HL-60 (cell line): ENCODE data around the gene CPT1C.
A peak's percentile ranks its signal among the peaks of the same experiment; 100 is the strongest.

ENCODE experiments used
- DNase-seq, 2 experiments: peaks; one replicate each; pipeline ENCODE4 v3.0.0-alpha.2; 2010 to 2020; ENCODE audit warnings: low read depth in 1 of 2, low spot score in 1 of 2
- H3K27ac ChIP-seq: fragments of 250-450 bp; sonication (Bioruptor Pico); replicated peaks from 2 replicates; pipeline ENCODE4 v1.5.1; 2020; ENCODE audit warnings: mild to moderate bottlenecking, moderate library complexity
- H3K27me3 ChIP-seq: fragments of 250-450 bp; sonication (Bioruptor Pico); 2 replicates; pipeline ENCODE4 v1.5.1; 2021; ENCODE audit warnings: mild to moderate bottlenecking, moderate library complexity; ENCODE audit not compliant: insufficient read depth, poor library complexity, severe bottlenecking
- H3K4me3 ChIP-seq: replicated peaks from 2 replicates; pipeline ENCODE4 v1.5.1; 2011; ENCODE audit warnings: mild to moderate bottlenecking, control low read depth, low read length; ENCODE audit not compliant: insufficient read depth
- GABPA ChIP-seq: IDR thresholded peaks from 2 replicates; pipeline ENCODE4 v1.6.1; 2012; ENCODE audit warnings: low read depth
- POLR2AphosphoS5 ChIP-seq: IDR thresholded peaks from 2 replicates; pipeline ENCODE4 v1.6.1; 2012; ENCODE audit warnings: low read depth
- SPI1 ChIP-seq: IDR thresholded peaks from 2 replicates; pipeline ENCODE4 v1.6.1; 2012; ENCODE audit warnings: low read depth, mild to moderate bottlenecking, borderline replicate concordance
- TF ChIP-seq, protein P1 (sequence below): IDR thresholded peaks from one replicate; pipeline ENCODE4 v1.5.1; 2011; ENCODE audit warnings: low read length, control low read depth, inconsistent platforms; ENCODE audit not compliant: insufficient read depth
- TF ChIP-seq, protein P2 (sequence below): IDR thresholded peaks from 2 replicates; pipeline ENCODE4 v1.6.1; 2012; ENCODE audit warnings: low read depth; ENCODE audit not compliant: insufficient replicate concordance

Gene CPT1C

GRCh38 chr19:49692147-49692506 is 1.2 kb downstream of the CPT1C start:
- no peak overlapping the region for H3K27ac ChIP-seq
- TF ChIP-seq GABPA (peak; percentile 48; the same call in 1 of the 2 replicates), SPI1 (no peak)
- TF ChIP-seq, protein P1, sequence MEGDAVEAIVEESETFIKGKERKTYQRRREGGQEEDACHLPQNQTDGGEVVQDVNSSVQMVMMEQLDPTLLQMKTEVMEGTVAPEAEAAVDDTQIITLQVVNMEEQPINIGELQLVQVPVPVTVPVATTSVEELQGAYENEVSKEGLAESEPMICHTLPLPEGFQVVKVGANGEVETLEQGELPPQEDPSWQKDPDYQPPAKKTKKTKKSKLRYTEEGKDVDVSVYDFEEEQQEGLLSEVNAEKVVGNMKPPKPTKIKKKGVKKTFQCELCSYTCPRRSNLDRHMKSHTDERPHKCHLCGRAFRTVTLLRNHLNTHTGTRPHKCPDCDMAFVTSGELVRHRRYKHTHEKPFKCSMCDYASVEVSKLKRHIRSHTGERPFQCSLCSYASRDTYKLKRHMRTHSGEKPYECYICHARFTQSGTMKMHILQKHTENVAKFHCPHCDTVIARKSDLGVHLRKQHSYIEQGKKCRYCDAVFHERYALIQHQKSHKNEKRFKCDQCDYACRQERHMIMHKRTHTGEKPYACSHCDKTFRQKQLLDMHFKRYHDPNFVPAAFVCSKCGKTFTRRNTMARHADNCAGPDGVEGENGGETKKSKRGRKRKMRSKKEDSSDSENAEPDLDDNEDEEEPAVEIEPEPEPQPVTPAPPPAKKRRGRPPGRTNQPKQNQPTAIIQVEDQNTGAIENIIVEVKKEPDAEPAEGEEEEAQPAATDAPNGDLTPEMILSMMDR = no peak
- no peak for DNase-seq
- no peaks in the 10 kb centered on the region for H3K27me3 ChIP-seq
- no peak overlapping the region for H3K4me3 ChIP-seq

DNA sequence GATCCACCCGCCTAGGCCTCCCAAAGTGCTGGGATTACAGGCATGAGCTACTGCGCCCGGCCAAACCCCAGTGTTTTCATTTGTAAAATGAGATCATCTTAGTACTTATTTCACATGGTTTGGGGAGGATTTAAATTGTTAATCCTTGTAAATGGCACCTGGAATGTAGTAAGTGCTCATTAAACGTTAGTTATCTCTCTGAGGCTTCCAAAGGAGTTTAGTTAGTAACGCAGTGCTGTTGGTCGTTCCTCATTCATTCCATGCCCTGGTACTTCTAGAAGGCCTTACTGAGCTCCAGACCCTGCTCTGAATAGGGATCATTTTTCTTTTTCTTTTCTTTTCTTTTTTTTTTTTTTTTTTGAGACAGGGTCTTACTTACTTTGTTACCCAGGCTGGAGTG is 5.2 kb downstream of the CPT1C start:
- Histone ChIP-seq H3K27me3 (no peaks in the 10 kb centered on the region), H3K4me3 (no peak overlapping the region), H3K27ac (no peak overlapping the region)
- DNase-seq = no peak
- TF ChIP-seq GABPA (no peak), SPI1 (no peak), POLR2AphosphoS5 (no peak)
- TF ChIP-seq, protein P2, sequence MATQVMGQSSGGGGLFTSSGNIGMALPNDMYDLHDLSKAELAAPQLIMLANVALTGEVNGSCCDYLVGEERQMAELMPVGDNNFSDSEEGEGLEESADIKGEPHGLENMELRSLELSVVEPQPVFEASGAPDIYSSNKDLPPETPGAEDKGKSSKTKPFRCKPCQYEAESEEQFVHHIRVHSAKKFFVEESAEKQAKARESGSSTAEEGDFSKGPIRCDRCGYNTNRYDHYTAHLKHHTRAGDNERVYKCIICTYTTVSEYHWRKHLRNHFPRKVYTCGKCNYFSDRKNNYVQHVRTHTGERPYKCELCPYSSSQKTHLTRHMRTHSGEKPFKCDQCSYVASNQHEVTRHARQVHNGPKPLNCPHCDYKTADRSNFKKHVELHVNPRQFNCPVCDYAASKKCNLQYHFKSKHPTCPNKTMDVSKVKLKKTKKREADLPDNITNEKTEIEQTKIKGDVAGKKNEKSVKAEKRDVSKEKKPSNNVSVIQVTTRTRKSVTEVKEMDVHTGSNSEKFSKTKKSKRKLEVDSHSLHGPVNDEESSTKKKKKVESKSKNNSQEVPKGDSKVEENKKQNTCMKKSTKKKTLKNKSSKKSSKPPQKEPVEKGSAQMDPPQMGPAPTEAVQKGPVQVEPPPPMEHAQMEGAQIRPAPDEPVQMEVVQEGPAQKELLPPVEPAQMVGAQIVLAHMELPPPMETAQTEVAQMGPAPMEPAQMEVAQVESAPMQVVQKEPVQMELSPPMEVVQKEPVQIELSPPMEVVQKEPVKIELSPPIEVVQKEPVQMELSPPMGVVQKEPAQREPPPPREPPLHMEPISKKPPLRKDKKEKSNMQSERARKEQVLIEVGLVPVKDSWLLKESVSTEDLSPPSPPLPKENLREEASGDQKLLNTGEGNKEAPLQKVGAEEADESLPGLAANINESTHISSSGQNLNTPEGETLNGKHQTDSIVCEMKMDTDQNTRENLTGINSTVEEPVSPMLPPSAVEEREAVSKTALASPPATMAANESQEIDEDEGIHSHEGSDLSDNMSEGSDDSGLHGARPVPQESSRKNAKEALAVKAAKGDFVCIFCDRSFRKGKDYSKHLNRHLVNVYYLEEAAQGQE = no peak
- TF ChIP-seq, protein P1 = no peak

DNA sequence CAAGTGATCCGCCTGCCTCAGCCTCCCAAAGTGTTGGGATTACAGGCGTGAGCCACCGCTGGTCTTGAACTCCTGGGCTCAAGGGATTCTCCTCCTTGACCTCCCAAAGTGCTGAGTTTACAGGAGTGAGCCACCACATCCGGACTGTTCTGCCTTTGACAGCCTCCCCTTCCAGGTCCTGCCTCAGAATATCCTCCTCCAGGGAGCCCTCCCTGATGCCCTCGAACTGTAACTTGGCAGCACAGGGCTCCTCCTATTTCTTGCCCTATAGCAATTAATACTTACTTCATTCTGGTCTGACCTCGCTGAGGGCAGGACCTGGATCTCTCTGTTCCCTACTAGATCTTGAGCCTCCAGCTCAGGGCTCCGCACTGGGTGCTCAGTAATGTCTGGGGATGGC is 5.9 kb downstream of the CPT1C start:
- DNase-seq = no peak

More for the DNA sequence above, 5.9 kb downstream of the CPT1C start:
- TF ChIP-seq GABPA (no peak), SPI1 (no peak), POLR2AphosphoS5 (no peak)
- TF ChIP-seq, protein P2 = no peak
- TF ChIP-seq, protein P1 = no peak
- Histone ChIP-seq H3K27me3 (peaks cover 2% of the 10 kb centered on the region), H3K27ac (no peak overlapping the region), H3K4me3 (no peak overlapping the region)
